ENCODE data around the gene SERTAD2.

GRCh38 chr2:64581777-64582539 is 71.8 kb downstream of the SERTAD2 start:
- TF ChIP-seq CTCF (IDR thresholded peaks at IDR 0.05) (no peak), POLR2A (IDR thresholded peaks at IDR 0.05) (no peak)

All from body of pancreas (tissue), 4 donors.